Vagina (tissue), 2 donors: Measurements from ENCODE around the gene STK39.

Experiments
- CTCF ChIP-seq, 3 experiments: fragments of 450-650 bp in 2 of 3; fragments of 200-600 bp in 1 of 3; sonication (generic) in 1 of 3; IDR thresholded peaks; one replicate each; pipeline ENCODE4 v1.5.1; 2017 to 2019; ENCODE audit warnings: antibody characterized with exemption in 3 of 3, mild to moderate bottlenecking in 2 of 3, moderate library complexity in 2 of 3
- POLR2AphosphoS5 ChIP-seq, 2 donors: sonication (generic); formaldehyde crosslinking; IDR thresholded peaks; one replicate each; pipeline ENCODE4 v1.9.0; 2017; ENCODE audit warnings: antibody characterized with exemption in 2 of 2, mild to moderate bottlenecking in 2 of 2, low read depth in 1 of 2; ENCODE audit not compliant: insufficient read depth in 1 of 2

DNA sequence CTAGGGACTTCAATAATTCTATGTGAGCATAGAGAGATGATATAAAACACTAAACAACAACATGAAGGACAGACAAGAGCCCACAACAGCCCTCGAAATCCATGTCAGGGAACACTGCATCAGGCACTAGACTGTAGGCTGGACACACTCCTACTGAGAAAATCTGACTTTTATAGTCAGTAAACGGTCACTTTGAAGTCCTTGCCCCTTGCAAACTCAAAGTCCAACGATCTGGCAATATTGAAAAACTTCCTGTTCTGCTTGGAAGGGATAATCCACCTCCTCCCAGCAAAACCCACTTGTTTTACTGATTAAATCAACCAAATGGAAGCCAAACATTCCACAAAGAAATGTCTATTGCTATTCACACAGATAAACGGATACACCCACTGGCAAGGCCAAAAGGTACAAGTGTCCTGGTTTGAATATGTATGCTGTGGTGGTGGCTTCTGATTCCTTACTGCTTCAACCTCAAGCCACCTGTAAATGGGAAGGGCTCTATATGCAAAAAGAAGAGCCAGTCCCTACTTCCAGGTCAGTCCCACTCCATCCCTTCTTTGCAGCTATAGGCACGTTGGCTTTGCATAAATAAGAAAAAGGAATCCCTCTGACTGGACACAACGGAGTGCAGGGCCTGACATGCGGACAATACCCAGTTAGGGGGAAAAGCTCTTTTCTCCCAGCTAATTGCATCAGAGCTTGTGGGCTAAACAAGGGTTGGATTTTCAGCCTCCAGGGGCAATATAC is 56.6 kb downstream of the STK39 start:
- TF ChIP-seq CTCF (IDR thresholded peaks at IDR 0.05) (no peak), POLR2AphosphoS5 (IDR thresholded peaks at IDR 0.05; ENCODE audit: insufficient read depth in 1 of 2, low read depth in 1 of 2) (no peak)
